HG02870 (cell line): ENCODE measurements around the gene RCAN3.
"Not testable (repeated sequence)": the region's sequence is repeated elsewhere in the genome, so short reads cannot be mapped to it uniquely, and the experiment has no call there.

Experiments used
- ATAC-seq: cut with Tn5 transposase; IDR thresholded peaks from one replicate; pipeline ENCODE4 v1.9.1; 2021; ENCODE audit warnings: mild to moderate bottlenecking, moderate library complexity; ENCODE audit not compliant: unreplicated experiment

The RCAN3 gene

GRCh38 chr1:24508911-24509310, 6.3 kb downstream of the RCAN3 start:
- ATAC-seq: no peak

DNA sequence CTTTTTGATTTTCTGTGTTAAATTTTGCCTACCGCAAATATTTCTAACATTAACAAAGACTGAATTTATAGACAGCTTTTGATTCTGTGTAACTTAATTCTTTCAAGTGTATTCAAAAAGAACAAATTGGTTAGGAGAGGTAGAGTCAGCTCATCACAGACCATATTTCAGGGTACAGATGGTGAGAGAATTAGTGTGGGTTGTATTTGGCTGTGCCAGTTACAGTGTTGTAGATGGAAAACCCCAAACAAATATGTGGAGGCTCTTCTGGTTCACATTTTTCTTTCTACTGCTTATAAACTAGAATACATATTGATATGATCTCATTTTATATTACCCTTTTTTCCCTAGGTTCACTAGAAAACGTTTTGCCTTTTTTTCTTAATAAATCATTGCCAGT, 11.1 kb downstream of the RCAN3 start:
- no peak for ATAC-seq

DNA sequence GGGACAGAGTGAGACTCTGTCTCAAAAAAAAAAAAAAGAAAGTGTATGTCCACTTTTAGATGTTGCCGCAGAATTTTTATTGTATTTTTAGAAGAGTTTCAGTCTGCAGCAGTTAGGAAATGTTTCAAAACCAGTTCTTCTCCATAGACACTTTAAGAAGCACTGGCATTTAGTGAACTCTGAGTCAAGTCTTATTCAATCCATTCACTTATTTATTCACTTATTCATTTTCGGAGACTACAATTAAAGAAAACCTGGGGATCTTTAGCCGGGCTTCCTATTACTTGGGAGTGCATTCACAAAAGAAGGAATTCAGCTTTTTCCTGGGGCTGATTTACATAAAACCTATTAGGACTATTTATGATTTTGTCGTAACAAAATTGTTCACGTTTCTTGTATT, 12.3 kb downstream of the RCAN3 start:
- no peak for ATAC-seq

- ATAC-seq: not testable (repeated sequence)
Measured at GRCh38 chr1:24515671-24516209, 13.1 kb downstream of the RCAN3 start.

- ATAC-seq: no peak
Measured at GRCh38 chr1:24516506-24516905, 13.9 kb downstream of the RCAN3 start.

DNA sequence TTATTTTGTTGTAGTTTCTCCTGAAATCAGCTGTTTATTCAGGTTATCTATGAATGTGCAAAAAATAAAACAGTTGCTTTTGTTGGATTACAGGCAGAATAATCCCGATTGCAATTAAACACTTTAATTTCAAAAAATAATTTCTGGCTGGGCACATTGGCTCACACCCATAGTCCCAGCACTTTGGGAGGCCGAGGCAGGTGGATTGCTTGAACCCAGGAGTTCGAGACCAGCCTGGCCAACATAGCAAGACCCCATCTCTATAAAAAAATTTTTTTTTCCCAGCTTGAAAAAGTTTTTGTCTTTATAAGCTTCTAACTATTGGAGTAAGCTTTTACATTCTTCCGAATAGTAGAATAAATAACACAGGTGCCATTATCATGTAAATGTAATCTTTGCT, 15.3 kb downstream of the RCAN3 start:
- ATAC-seq: no peak

DNA sequence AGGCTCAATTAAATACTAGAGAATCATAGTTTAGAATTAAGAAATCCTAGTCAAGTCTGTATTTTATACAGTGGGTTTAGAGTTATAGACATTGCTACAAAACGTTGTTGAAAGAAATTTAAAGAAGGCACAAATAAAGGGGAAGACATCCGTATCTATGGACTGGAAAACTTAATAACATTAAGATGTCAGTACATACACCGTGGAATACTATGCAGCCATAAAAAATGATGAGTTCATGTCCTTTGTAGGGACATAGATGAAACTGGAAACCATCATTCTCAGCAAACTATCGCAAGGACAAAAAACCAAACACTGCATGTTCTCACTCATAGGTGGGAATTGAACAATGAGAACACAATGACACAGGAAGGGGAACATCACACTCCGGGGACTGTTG, 17.6 kb downstream of the RCAN3 start:
- not testable (repeated sequence) for ATAC-seq

- ATAC-seq: no peak
Measured at GRCh38 chr1:24525606-24526005, 23.0 kb downstream of the RCAN3 start.

DNA sequence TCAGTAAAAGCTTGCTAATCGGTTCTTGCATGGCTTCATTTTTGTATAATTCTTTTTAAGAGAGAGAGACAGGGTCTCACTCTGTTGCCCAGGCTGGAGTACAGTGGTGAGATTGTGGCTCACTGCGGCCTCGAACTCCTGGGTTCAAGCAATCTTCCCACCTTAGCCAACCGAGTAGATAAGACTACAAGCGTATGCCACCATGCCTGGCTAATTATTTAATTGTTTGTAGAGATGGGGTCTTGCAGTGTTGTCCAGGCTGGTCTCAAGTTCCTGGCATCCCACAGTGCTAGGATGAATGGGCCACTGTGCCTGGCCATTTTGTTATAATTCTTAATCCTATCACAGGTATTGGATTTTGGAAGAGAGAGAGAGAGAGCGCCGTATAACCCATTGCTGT, 23.4 kb downstream of the RCAN3 start:
- ATAC-seq: no peak

- no peak for ATAC-seq
Measured at GRCh38 chr1:24526940-24527542, 24.4 kb downstream of the RCAN3 start.

DNA sequence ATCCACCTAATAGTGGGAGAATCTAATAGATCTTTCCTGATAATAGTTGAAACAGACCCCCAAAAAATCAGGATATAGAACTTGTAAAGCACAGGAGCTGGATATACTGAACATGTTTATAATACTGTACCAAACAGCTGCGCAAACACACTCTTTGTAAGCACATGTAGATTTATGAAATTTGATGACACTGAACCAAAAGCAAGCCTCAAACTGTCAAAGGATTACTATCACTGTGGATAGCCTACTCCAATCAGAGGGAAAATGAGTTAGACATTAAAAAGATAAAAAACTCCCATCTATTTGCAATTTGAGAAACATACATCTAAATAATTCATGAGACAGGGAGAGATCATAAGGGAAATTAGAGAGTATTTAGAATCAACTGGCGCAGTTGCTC, 26.1 kb downstream of the RCAN3 start:
- ATAC-seq: no peak

GRCh38 chr1:24529292-24529691, 26.7 kb downstream of the RCAN3 start:
- ATAC-seq: not testable (repeated sequence)

GRCh38 chr1:24535021-24535424, 32.4 kb downstream of the RCAN3 start:
- ATAC-seq: no peak

- ATAC-seq: no peak
Measured at GRCh38 chr1:24535778-24536177, 33.1 kb downstream of the RCAN3 start.

DNA sequence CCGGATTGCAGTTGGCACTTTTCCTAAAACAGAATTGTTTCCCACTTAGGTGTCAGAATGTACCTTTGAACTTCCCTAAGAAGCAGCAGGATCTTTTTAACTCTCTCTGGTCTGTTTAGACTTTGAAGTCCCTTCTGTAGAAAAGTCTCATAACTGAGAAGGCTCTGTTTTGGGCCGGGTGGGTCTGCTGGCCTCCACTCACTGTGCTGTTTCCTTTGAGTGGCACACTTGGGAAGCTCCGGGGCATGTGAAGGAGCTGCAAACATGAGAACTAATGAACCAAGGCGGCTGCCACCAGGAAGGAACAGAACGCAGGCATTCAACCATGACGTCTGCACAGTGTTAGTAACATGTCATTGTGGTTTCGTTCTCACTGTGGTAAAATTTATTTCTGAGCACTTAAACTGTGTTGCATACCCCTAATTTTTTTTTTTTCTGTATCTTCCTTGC, 33.8 kb downstream of the RCAN3 start:
- peak; percentile 59 for ATAC-seq

DNA sequence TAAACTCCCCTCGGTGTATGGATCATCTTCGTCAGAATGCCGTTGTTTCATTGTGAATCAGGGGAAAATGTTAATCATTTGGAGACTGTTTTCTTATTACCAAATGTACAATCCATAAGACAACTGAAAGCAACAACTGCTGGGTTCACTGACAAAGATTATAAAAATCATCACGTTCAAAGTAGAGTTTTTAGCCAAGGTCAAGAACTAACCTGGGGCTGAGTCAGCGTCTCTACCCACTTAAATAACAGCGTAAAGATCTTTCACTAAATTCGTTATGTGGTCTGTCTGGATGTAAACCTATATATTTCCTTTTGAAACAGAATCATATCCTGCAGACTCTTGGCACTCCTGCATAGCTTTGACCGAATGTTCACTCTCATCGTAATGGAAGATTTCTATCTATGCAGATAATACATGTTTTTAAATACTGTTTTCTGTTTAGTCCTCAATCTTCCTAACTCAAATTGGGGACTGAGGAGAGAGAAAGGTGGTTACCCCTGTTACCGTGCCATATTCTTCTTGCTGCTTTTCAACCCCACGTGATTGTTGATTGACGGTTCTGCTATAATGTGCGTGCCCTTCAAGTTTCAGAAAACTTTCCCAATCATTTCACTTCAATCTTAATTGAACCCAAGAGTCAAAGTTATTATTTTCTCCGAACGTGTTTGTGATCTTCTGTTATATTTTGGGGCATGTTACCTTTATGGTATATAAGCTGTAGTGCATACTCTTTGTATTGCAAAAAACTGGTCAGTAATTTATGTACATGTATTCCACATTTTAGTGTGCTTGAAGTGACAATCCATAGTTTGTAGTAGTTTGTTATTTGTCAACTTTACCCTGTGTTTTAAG, 37.6 kb downstream of the RCAN3 start:
- no peak for ATAC-seq

GRCh38 chr1:24540906-24541710, 38.5 kb downstream of the RCAN3 start:
- ATAC-seq: no peak

GRCh38 chr1:24541711-24542346, 39.2 kb downstream of the RCAN3 start:
- ATAC-seq: no peak

GRCh38 chr1:24544239-24544638, 41.6 kb downstream of the RCAN3 start:
- ATAC-seq: no peak

DNA sequence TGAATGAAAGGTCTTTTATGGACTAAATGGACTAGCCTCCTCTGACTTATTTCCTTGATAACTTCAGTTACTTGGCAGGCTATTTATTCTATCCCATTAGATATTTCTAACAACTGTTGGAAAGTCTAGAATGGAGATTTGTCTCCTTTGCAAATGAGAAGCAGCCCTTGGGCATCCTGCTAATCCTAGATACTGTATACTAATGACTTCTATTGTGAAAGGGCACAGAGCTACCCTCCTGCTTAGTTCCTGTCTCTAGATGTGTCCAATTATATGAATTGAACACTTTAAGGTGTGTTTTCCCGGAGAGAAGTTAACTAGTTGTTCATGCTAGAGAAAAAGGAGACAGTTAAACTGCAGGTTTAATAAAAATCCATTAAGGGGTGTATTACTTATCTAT, 43.0 kb downstream of the RCAN3 start:
- ATAC-seq: no peak

- no peak for ATAC-seq
Measured at GRCh38 chr1:24547195-24547594, 44.6 kb downstream of the RCAN3 start.
